ENCODE measurements around the gene MYL3.
"Not testable (repeated sequence)": the region's sequence is repeated elsewhere in the genome, so short reads cannot be mapped to it uniquely, and the experiment has no call there.

Gene MYL3

GRCh38 chr3:46821553-46821952 lies 41.7 kb downstream of the MYL3 start:
- H3K4me3 ChIP-seq (ENCODE audit: extremely low read depth, insufficient read depth, low read length, poor library complexity, severe bottlenecking) = no peak overlapping the region
- H3K36me3 ChIP-seq (ENCODE audit: control insufficient read depth, insufficient read depth, low read length) = no peaks in the 10 kb centered on the region
- WGBS, 2 experiments (ENCODE audit: insufficient coverage in 2 of 2) = no CpG with 5 or more reads among the region's 1 CpG
- H3K9me3 ChIP-seq (ENCODE audit: control insufficient read depth, low read length) = peaks cover 7% of the 10 kb centered on the region
- no peaks in the 10 kb centered on the region for H3K4me1 ChIP-seq (ENCODE audit: control insufficient read depth, insufficient read depth, low read length, poor library complexity, severe bottlenecking)
- H3K27ac ChIP-seq (ENCODE audit: low read depth, low read length, severe bottlenecking) = no peak overlapping the region

DNA sequence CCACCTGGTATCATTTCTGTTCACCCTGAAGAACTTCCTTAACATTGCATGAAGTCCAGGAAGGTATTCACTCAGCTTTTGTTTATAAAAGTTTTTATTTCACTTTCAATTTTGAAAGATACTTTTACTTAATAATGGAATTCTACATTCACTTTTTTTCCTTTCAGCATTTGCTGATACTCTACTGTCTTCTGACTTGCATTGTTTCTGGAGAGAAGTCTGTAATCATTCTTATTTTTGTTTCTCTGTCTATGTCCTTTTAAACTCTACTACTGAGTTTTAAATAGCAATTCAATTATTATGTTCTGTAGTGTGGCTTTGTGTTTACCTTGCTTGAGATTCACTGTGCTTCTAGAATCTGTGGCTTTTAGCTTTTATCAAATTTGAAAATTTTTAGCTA lies 42.4 kb downstream of the MYL3 start:
- Histone ChIP-seq H3K4me3 (ENCODE audit: extremely low read depth, insufficient read depth, low read length, poor library complexity, severe bottlenecking) (no peak overlapping the region), H3K27ac (ENCODE audit: low read depth, low read length, severe bottlenecking) (no peak overlapping the region), H3K4me1 (ENCODE audit: control insufficient read depth, insufficient read depth, low read length, poor library complexity, severe bottlenecking) (no peaks in the 10 kb centered on the region), H3K9me3 (ENCODE audit: control insufficient read depth, low read length) (peaks cover 7% of the 10 kb centered on the region), H3K36me3 (ENCODE audit: control insufficient read depth, insufficient read depth, low read length) (no peaks in the 10 kb centered on the region)

DNA sequence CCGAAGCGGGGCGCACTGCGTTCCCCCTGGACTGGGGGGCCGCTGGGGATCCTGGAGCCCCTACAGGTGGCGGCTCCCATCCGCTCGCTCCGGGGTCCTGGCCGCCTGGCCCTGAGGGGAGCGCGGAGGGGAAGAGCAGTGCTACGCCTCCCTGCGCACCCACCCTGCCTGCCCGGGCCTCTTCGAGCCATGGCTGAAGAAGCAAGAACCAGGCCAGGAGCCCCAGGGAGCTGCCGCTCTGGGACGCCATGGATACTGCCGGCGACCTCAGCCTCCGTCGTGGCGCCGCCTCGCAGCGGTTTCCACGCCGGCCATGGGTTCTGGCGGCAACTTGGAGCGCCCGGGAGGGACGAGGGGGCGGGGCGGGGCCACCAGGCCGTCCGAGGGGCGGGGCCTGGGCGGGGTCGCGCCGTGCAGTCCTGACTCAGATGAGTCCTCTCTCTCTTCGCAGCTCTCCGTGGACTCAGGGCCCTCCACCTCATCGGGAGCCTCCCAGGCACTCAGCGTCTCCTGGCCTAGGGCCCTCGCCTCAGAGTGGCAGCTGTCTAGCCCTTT lies 50.9 kb downstream of the MYL3 start:
- 9 to 25% methylated on average over 41 to 44 of the region's 46 CpGs for WGBS, 2 experiments (ENCODE audit: insufficient coverage in 2 of 2)
- Histone ChIP-seq H3K9me3 (ENCODE audit: control insufficient read depth, low read length) (no peaks in the 10 kb centered on the region), H3K4me3 (ENCODE audit: extremely low read depth, insufficient read depth, low read length, poor library complexity, severe bottlenecking) (peak overlapping the region; percentile 11), H3K36me3 (ENCODE audit: control insufficient read depth, insufficient read depth, low read length) (no peaks in the 10 kb centered on the region), H3K4me1 (ENCODE audit: control insufficient read depth, insufficient read depth, low read length, poor library complexity, severe bottlenecking) (no peaks in the 10 kb centered on the region), H3K27ac (ENCODE audit: low read depth, low read length, severe bottlenecking) (no peak overlapping the region)

- 65 to 71% methylated on average over 9 to 12 of the region's 15 CpGs for WGBS, 2 experiments (ENCODE audit: insufficient coverage in 2 of 2)
- H3K9me3 ChIP-seq (ENCODE audit: control insufficient read depth, low read length) = no peaks in the 10 kb centered on the region
- no peaks in the 10 kb centered on the region for H3K4me1 ChIP-seq (ENCODE audit: control insufficient read depth, insufficient read depth, low read length, poor library complexity, severe bottlenecking)
- H3K4me3 ChIP-seq (ENCODE audit: extremely low read depth, insufficient read depth, low read length, poor library complexity, severe bottlenecking) = peak overlapping the region; percentile 11
- H3K36me3 ChIP-seq (ENCODE audit: control insufficient read depth, insufficient read depth, low read length) = no peaks in the 10 kb centered on the region
- no peak overlapping the region for H3K27ac ChIP-seq (ENCODE audit: low read depth, low read length, severe bottlenecking)
Measured at GRCh38 chr3:46811615-46812236, 51.5 kb downstream of the MYL3 start.

- H3K4me3 ChIP-seq (ENCODE audit: extremely low read depth, insufficient read depth, low read length, poor library complexity, severe bottlenecking); H3K9me3 ChIP-seq (ENCODE audit: control insufficient read depth, low read length); H3K36me3 ChIP-seq (ENCODE audit: control insufficient read depth, insufficient read depth, low read length); H3K27ac ChIP-seq (ENCODE audit: low read depth, low read length, severe bottlenecking); H3K4me1 ChIP-seq (ENCODE audit: control insufficient read depth, insufficient read depth, low read length, poor library complexity, severe bottlenecking): not testable (repeated sequence)
- WGBS, 2 experiments (ENCODE audit: insufficient coverage in 2 of 2) = 87% methylated on average over 5 to 6 of the region's 6 CpGs
Measured at GRCh38 chr3:46808766-46809165, 54.5 kb downstream of the MYL3 start.
